HG02678 (cell line): ENCODE results near the gene HLCS.

Experiments used
- ATAC-seq: cut with Tn5 transposase; IDR thresholded peaks from one replicate; pipeline ENCODE4 v1.9.1; 2021; ENCODE audit warnings: mild to moderate bottlenecking, moderate library complexity; ENCODE audit not compliant: unreplicated experiment

HLCS gene

GRCh38 chr21:36985751-36986594 lies 19.5 kb upstream of the HLCS start:
- ATAC-seq: no peak

DNA sequence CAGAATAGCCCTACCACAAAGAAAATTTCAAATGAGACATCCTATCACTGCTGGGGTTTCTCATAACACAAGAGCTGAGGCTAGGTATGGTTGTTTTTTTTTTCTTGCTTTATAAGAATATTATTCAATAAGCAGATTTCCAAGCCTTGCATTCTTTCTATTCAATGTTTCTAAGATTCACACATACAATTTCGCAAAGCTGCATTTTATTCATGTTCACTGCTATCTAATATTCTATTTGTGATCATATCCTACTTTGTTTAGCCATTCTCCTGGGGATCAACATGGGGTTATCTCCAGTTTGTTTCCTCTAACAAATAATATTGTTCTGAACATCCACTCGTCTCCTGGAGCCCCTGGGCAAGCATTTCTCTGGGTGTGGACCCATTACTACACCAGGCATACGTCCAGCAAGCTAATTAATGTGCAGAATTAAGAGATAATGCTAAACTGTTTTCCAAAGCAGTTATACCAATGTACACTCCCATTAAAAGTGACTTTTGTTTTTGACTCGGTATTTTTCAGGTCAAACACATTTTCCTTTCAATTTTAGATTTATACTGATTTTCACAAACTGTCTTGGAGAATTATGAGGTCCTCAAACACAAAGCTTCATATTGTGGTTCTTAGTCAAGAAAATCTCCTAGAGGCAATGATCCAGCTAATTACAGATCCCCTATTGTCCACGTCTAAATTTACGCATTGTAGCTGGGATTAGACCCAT lies 15.7 kb upstream of the HLCS start:
- no peak for ATAC-seq

DNA sequence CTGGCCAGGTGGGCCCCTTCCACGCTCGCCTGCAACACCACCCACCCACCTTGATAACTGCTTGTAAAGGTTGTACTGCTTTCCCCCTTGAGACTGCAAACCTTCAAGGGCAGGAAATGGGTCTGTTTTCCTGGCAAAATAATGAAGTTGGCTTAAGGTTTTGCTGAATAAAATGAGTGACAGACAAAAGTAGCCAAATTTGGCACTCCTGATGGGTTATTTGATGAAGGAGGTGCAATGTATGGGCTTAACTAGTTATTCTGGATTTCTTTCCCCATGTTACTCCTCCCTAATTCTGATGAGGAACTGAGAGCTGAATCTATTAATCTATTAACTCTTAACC lies 14.6 kb upstream of the HLCS start:
- ATAC-seq: no peak

GRCh38 chr21:36980280-36981048 lies 14.0 kb upstream of the HLCS start:
- ATAC-seq: no peak

DNA sequence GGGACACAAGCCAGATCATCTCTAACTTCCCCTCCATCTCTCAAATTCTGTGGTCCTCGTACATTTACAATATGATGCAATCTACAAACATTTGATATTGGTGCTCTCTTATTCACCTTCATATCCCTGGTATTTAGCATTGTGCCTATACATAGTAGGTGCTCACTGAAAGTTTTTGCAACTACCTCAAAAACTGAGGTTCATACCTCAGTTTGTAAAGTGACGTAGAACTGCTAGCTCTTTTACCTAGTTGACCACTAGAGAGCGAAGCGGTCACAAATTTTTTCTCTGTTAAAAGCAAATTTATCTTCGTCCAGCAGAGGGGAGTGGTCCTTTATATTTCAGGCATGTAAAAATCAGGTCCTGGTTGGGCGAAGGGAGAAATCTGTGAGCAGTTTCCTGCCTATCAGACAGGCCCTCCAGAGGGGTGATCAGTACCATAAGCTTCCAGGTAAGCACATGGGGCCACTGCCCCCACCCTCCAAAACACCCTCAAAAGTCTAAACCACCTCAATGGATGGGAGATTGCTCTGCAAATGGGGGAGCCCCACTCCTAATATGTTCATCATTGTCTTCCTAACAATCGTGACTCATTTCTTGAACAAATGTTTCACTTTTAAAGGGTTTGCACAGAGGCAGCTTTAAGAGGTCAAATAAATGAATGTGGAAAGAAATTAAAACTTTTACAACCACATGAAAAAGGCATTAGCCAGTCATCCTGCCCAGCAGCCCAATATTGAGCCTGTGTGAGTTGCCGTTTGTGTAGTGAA lies 10.6 kb upstream of the HLCS start:
- ATAC-seq: peak; percentile 75

DNA sequence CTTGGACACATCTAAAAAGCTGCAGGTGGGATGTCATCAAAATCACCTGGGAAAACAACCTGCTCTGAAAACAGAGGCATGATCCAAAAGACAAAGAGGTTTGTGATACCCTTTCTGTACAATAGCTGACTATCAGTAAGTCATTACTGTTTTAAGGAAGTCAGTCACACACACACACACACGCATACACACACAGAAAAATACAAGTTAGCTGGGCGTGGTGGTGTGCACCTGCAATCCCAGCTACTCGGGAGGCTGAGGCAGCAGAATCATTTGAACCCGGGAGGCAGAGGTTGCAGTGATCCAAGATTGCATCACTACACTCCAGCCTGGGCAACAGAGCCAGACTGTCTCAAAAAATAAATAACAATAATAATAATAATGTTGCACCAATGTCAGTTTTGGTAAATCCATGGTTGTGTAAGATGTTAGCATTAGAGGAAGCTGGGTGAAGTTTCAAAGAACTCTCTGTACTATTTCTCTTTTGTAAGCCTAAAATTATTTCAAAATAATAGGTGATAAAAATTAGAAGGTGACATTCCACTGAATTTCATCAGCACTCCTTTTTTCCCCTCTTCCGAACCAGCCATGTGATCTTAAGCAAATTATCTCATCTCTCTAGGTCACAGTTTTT lies 9.9 kb upstream of the HLCS start:
- no peak for ATAC-seq

GRCh38 chr21:36974851-36975192 lies 8.4 kb upstream of the HLCS start:
- no peak for ATAC-seq

GRCh38 chr21:36973986-36974850 lies 7.7 kb upstream of the HLCS start:
- no peak for ATAC-seq

- ATAC-seq: no peak
These were observed 2.5 kb upstream of the HLCS start for GRCh38 chr21:36968976-36969375.

GRCh38 chr21:36968414-36968813 lies 1.9 kb upstream of the HLCS start:
- no peak for ATAC-seq

- no peak for ATAC-seq
These were observed 626 bp upstream of the HLCS start for GRCh38 chr21:36966821-36967768.

DNA sequence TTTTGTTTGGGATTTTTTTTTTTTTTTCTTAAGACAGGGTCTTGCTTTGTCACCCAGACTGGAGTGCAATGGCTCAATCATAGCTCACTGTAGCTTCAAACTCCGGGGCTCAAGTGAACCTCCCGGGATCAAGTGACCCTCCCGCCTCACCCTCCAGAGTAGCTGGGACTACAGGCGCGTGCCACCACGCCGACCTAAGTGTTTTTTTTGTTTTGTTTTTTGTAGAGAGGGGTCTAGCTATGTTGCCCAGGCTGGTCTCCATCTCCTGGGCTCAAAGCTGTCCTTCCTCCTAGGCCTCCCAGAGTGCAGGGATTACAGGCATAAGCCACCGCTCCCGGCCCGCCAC lies 776 bp downstream of the HLCS start:
- no peak for ATAC-seq

DNA sequence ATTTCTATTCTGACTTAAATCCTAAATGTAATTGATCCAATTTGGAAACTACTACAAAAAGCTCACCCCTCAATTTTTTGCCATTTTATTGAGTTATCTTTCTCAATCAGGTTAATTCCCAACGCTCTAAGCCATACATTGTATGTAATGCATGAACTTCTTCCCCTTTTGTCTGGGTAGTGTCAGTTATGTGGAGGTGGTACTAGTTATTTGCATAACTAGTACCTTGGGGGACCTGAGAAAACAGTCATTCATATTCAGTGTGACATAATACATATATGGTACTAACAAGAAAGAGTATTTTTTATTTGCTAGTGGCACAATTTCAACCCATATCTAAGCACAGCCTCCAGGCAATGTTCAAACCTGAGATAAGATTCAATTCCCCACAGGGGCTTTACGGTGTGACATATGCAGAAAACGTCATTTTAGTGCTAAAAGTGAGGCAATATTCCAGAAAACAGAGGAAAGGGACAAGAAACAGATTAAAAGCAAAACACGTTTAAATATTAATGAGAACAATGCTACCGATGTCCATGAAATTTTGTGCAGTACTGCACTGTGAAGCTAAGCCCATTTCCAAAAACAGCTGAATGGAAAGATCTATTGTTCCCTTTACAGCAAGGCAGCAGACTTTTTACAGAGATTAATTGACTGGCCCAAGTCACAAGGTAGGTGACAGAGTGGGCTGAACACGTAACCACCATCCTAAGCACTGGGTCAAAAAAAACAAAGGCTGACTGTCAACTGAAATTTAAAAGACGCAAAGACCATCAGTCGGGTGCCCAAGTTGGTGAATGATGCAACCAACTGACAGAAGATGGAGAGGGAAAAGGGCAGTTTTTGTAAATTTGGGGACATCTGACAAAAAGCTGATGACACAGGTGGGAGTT lies 1.4 kb downstream of the HLCS start:
- ATAC-seq: no peak

- ATAC-seq: no peak
These were observed 2.1 kb downstream of the HLCS start for GRCh38 chr21:36964398-36964797.

DNA sequence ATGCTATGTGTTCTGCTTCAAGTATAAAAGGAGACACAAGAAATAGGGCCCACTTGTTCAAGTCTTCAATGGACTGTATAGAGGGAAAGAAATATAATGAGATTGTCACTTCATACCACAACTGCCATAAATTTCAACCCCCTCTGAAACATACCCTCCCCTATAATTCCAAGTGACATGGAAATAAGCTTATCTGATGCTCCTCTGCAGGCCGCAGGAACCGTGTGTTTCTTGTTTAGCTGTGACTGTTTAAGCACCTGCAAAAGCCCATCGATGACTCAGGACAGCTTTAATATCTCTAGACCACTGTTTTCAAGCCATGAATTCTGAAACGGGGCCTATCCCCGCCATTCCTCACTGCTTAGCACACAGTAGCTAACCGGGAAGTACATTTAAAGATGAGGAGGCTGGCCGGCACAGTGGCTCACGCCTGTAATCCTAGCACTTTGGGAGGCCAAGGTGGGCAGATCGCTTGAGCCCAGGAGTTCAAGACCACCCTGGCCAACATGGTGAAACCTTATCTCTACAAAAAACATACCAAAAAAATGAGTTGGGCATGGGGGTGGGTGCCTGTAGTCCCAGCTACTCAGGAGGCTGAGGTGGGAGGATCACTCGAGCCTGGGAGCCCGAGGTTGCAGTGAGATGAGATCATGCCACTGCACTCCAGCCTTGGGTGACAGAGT lies 4.2 kb downstream of the HLCS start:
- ATAC-seq: no peak

DNA sequence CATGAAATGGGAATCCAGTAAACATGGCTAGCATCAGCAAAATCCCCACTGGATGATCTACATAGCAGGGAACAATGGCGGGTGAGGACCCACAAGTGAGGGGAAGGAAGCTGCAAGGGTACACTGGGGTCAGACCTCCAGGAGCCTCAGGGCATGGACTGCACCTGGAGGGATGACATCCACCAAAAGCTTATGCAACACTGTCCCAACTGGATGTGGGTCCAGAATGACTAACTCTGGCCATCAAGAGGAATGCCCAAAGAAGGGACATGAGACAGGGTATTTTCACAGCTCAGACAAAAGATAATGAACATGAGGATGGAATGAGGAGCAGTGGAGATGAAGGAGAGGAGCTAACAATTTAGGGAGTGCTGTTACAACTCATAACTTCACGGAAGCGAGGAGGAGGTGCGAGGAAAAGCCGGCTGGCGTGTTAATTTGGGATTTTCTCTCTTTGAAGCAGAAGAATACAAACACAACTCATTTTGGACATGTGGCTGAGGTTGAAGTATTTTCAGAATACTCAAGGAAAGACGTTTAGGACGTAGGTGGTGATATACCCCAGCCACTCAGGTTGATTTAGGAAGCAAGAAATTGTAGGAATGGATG lies 5.7 kb downstream of the HLCS start:
- ATAC-seq: no peak
